Retina (tissue), 1 donor: Measurements from ENCODE around the gene BDP1.
"Not testable (repeated sequence)": the region's sequence is repeated elsewhere in the genome, so short reads cannot be mapped to it uniquely, and the experiment has no call there.

Experiments used
- DNase-seq: peaks from one replicate; pipeline ENCODE4 v3.0.0-alpha.2; 2016

The BDP1 gene

GRCh38 chr5:71475788-71476384 lies 20.4 kb downstream of the BDP1 start:
- peak; percentile 5 for DNase-seq

GRCh38 chr5:71481441-71481840 lies 26.0 kb downstream of the BDP1 start:
- DNase-seq: no peak

GRCh38 chr5:71482132-71482531 lies 26.7 kb downstream of the BDP1 start:
- no peak for DNase-seq

- no peak for DNase-seq
Observed at GRCh38 chr5:71483355-71483754, 27.9 kb downstream of the BDP1 start.

GRCh38 chr5:71492817-71493615 lies 37.6 kb downstream of the BDP1 start:
- no peak for DNase-seq

GRCh38 chr5:71494202-71494601 lies 38.8 kb downstream of the BDP1 start:
- DNase-seq: not testable (repeated sequence)

- DNase-seq: not testable (repeated sequence)
Observed at GRCh38 chr5:71498756-71499155, 43.3 kb downstream of the BDP1 start.

GRCh38 chr5:71503536-71503935 lies 48.1 kb downstream of the BDP1 start:
- no peak for DNase-seq

- no peak for DNase-seq
Observed at GRCh38 chr5:71522151-71522550, 66.7 kb downstream of the BDP1 start.

GRCh38 chr5:71525611-71526010 lies 70.2 kb downstream of the BDP1 start:
- not testable (repeated sequence) for DNase-seq

GRCh38 chr5:71528206-71528605 lies 72.8 kb downstream of the BDP1 start:
- DNase-seq: no peak

- DNase-seq: no peak
Observed at GRCh38 chr5:71529682-71530081, 74.2 kb downstream of the BDP1 start.

- DNase-seq: no peak
Observed at GRCh38 chr5:71533142-71533541, 77.7 kb downstream of the BDP1 start.

GRCh38 chr5:71533615-71534014 lies 78.2 kb downstream of the BDP1 start:
- DNase-seq: no peak

- DNase-seq: no peak
Observed at GRCh38 chr5:71537687-71538086, 82.2 kb downstream of the BDP1 start.

- DNase-seq: not testable (repeated sequence)
Observed at GRCh38 chr5:71550885-71551284, 95.4 kb downstream of the BDP1 start.

GRCh38 chr5:71551582-71551981 lies 96.1 kb downstream of the BDP1 start:
- DNase-seq: not testable (repeated sequence)

GRCh38 chr5:71552026-71552749 lies 96.7 kb downstream of the BDP1 start:
- not testable (repeated sequence) for DNase-seq

- DNase-seq: no peak
Observed at GRCh38 chr5:71563161-71563560, 107.7 kb downstream of the BDP1 start.

GRCh38 chr5:71564895-71565294 lies 109.4 kb downstream of the BDP1 start:
- no peak for DNase-seq

- DNase-seq: no peak
Observed at GRCh38 chr5:71569748-71570509, 114.5 kb downstream of the BDP1 start.

GRCh38 chr5:71571811-71572210 lies 116.4 kb downstream of the BDP1 start:
- DNase-seq: not testable (repeated sequence)

- no peak for DNase-seq
Observed at GRCh38 chr5:71573591-71573990, 118.1 kb downstream of the BDP1 start.
